ENCODE measurements around the gene AP1S1. TPM values are rescaled to one million over a fixed set of nuclear protein-coding genes. Genes with fewer than 3 reads are reported as not detected.

The AP1S1 gene
- total and polyA plus RNA-seq, 2 of the 13 experiments (the other 11 are each of a cell fraction or from before 2014, with no cell fraction given), result 57.5 to 68.1 TPM

GRCh38 chr7:101124376-101125056 lies 29.8 kb upstream of the AP1S1 start (continued):
- TF ChIP-seq DMTF1 (CRISPR knock-in tag; IDR thresholded peaks at IDR 0.05) (no peak), FOXA3 (CRISPR knock-in tag; IDR thresholded peaks at IDR 0.05) (peak; percentile 91), ZNF564 (CRISPR knock-in tag; IDR thresholded peaks at IDR 0.05) (no peak), IKZF4 (CRISPR knock-in tag; IDR thresholded peaks at IDR 0.05; ENCODE audit: borderline replicate concordance, low read depth, not compliant biosample characterization) (no peak), ZNF10 (CRISPR knock-in tag; IDR thresholded peaks at IDR 0.05; ENCODE audit: borderline replicate concordance, low read depth) (no peak), SP2 (CRISPR knock-in tag; IDR thresholded peaks at IDR 0.05) (no peak), ESRRA (CRISPR knock-in tag; IDR thresholded peaks at IDR 0.05; ENCODE audit: low read depth) (no peak), EHMT2 (IDR thresholded peaks at IDR 0.05; ENCODE audit: borderline replicate concordance, low read depth, low read length) (no peak), U2AF1 (optimal IDR thresholded peaks at IDR 0.05; ENCODE audit: low read depth, low read length) (no peak), KDM3A (CRISPR knock-in tag; IDR thresholded peaks at IDR 0.05; ENCODE audit: low read depth) (no peak), ZNF780A (CRISPR knock-in tag; IDR thresholded peaks at IDR 0.05) (no peak), ZNF17 (CRISPR knock-in tag; IDR thresholded peaks at IDR 0.05) (no peak), ZNF484 (CRISPR knock-in tag; IDR thresholded peaks at IDR 0.05; ENCODE audit: borderline replicate concordance, low read depth) (no peak), NONO (IDR thresholded peaks at IDR 0.05) (no peak), NONO (CRISPR knock-in tag; conservative IDR thresholded peaks at IDR 0.05) (0 out of 2 replicates have a peak, but pooled peaks have one; percentile 8), SRSF4 (IDR thresholded peaks at IDR 0.05; ENCODE audit: low read depth, low read length, poor library complexity, severe bottlenecking) (no peak), ZBTB1 (CRISPR knock-in tag; IDR thresholded peaks at IDR 0.05; ENCODE audit: borderline replicate concordance) (no peak), ARHGAP35 (CRISPR knock-in tag; IDR thresholded peaks at IDR 0.05; ENCODE audit: borderline replicate concordance) (no peak), CHD4 (IDR thresholded peaks at IDR 0.05; ENCODE audit: borderline replicate concordance, low read length) (0 out of 2 replicates have a peak, but pooled peaks have one; percentile 1), KLF6 (CRISPR knock-in tag; IDR thresholded peaks at IDR 0.05) (no peak), RNF219 (CRISPR knock-in tag; IDR thresholded peaks at IDR 0.05) (no peak), ZNF589 (CRISPR knock-in tag; conservative IDR thresholded peaks at IDR 0.05) (no peak), ZBTB46 (CRISPR knock-in tag; IDR thresholded peaks at IDR 0.05; ENCODE audit: borderline replicate concordance) (no peak), ZNF563 (CRISPR knock-in tag; IDR thresholded peaks at IDR 0.05) (no peak), ZNF552 (CRISPR knock-in tag; IDR thresholded peaks at IDR 0.05; ENCODE audit: borderline replicate concordance) (no peak)

Measured in HepG2 (cell line).